ENCODE results near the gene JAK1.

GRCh38 chr1:64892576-64893573 lies 73.5 kb downstream of the JAK1 start:
- TF ChIP-seq CTCF (IDR thresholded peaks at IDR 0.05; ENCODE audit: insufficient read depth, low read depth, low read length) (no peak), EZH2 (IDR thresholded peaks at IDR 0.05; ENCODE audit: insufficient read depth, low read length) (no peak)
